Glutamatergic neuron (in vitro differentiated cells): ENCODE data around the gene ABI3. TPM values are rescaled to one million over a fixed set of nuclear protein-coding genes. Genes with fewer than 3 reads are reported as not detected.

Source experiments
- DNase-seq: peaks from one replicate; pipeline ENCODE4 v3.0.0; 2022
- H3K27ac Mint-ChIP-seq: one replicate; pipeline ENCODE4 v1.8.0; 2020; ENCODE audit warnings: mild to moderate bottlenecking, mixed read lengths, inconsistent platforms; ENCODE audit not compliant: unreplicated experiment
- H3K27me3 Mint-ChIP-seq: one replicate; pipeline ENCODE4 v1.8.0; 2020; ENCODE audit warnings: mild to moderate bottlenecking, moderate library complexity, mixed read lengths, inconsistent platforms; ENCODE audit not compliant: unreplicated experiment
- H3K36me3 Mint-ChIP-seq: one replicate; pipeline ENCODE4 v1.8.0; 2020; ENCODE audit warnings: mild to moderate bottlenecking, mixed read lengths, inconsistent platforms; ENCODE audit not compliant: unreplicated experiment
- H3K4me1 Mint-ChIP-seq: one replicate; pipeline ENCODE4 v1.8.0; 2020; ENCODE audit warnings: mild to moderate bottlenecking, low read depth, mixed read lengths, inconsistent platforms; ENCODE audit not compliant: unreplicated experiment
- H3K4me3 Mint-ChIP-seq: one replicate; pipeline ENCODE4 v1.8.0; 2020; ENCODE audit warnings: mild to moderate bottlenecking, mixed read lengths, inconsistent platforms; ENCODE audit not compliant: unreplicated experiment
- H3K9me3 Mint-ChIP-seq: one replicate; pipeline ENCODE4 v1.8.0; 2020; ENCODE audit warnings: mild to moderate bottlenecking, moderate library complexity, mixed read lengths, inconsistent platforms; ENCODE audit not compliant: unreplicated experiment
- total RNA-seq: library from RNA; stranded (reverse); fragmentation: NEBNext Ultra II Directional; extraction: Animal tissue kit (Norgen Biotek cat#: 25700); gene quantifications from one replicate; pipeline ENCODE4 v1.2.1, GENCODE V29; 2021; ENCODE audit not compliant: unreplicated experiment
- TF ChIP-seq, protein P1 (sequence below): fragments of 200-600 bp; sonication (generic); IDR thresholded peaks from one replicate; pipeline ENCODE4 v1.5.0; 2021; ENCODE audit not compliant: partially characterized antibody, unreplicated experiment

Gene ABI3
- total RNA-seq, 1 donor from 2014 or later = not detected

GRCh38 chr17:49252148-49252695, 41.7 kb downstream of the ABI3 start:
- TF ChIP-seq, protein P1, sequence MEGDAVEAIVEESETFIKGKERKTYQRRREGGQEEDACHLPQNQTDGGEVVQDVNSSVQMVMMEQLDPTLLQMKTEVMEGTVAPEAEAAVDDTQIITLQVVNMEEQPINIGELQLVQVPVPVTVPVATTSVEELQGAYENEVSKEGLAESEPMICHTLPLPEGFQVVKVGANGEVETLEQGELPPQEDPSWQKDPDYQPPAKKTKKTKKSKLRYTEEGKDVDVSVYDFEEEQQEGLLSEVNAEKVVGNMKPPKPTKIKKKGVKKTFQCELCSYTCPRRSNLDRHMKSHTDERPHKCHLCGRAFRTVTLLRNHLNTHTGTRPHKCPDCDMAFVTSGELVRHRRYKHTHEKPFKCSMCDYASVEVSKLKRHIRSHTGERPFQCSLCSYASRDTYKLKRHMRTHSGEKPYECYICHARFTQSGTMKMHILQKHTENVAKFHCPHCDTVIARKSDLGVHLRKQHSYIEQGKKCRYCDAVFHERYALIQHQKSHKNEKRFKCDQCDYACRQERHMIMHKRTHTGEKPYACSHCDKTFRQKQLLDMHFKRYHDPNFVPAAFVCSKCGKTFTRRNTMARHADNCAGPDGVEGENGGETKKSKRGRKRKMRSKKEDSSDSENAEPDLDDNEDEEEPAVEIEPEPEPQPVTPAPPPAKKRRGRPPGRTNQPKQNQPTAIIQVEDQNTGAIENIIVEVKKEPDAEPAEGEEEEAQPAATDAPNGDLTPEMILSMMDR = no peak
- Mint-ChIP-seq H3K36me3 (no peaks in the 10 kb centered on the region), H3K27me3 (no peaks in the 10 kb centered on the region), H3K4me3 (no peak overlapping the region), H3K4me1 (no peaks in the 10 kb centered on the region), H3K27ac (no peak overlapping the region), H3K9me3 (no peaks in the 10 kb centered on the region)
- no peak for DNase-seq

GRCh38 chr17:49254066-49254465, 43.6 kb downstream of the ABI3 start:
- H3K36me3 Mint-ChIP-seq = no peaks in the 10 kb centered on the region
- TF ChIP-seq, protein P1 = no peak
- no peaks in the 10 kb centered on the region for H3K9me3 Mint-ChIP-seq
- no peak for DNase-seq
- no peak overlapping the region for H3K4me3 Mint-ChIP-seq
- H3K27ac Mint-ChIP-seq = no peak overlapping the region
- no peaks in the 10 kb centered on the region for H3K27me3 Mint-ChIP-seq
- H3K4me1 Mint-ChIP-seq = no peaks in the 10 kb centered on the region

- TF ChIP-seq, protein P1 = no peak
- no peaks in the 10 kb centered on the region for H3K9me3 Mint-ChIP-seq
- H3K4me3 Mint-ChIP-seq = no peak overlapping the region
- H3K27ac Mint-ChIP-seq = no peak overlapping the region
- no peaks in the 10 kb centered on the region for H3K36me3 Mint-ChIP-seq
- H3K4me1 Mint-ChIP-seq = no peaks in the 10 kb centered on the region
- DNase-seq = no peak
- H3K27me3 Mint-ChIP-seq = no peaks in the 10 kb centered on the region
Measured at GRCh38 chr17:49255125-49255524, 44.6 kb downstream of the ABI3 start.

- peaks cover 3% of the 10 kb centered on the region for H3K9me3 Mint-ChIP-seq
- DNase-seq = no peak
- H3K4me3 Mint-ChIP-seq = no peak overlapping the region
- TF ChIP-seq, protein P1 = no peak
- H3K27ac Mint-ChIP-seq = no peak overlapping the region
- peaks cover 10% of the 10 kb centered on the region for H3K27me3 Mint-ChIP-seq
- H3K36me3 Mint-ChIP-seq = no peaks in the 10 kb centered on the region
- no peaks in the 10 kb centered on the region for H3K4me1 Mint-ChIP-seq
Measured at GRCh38 chr17:49258394-49258793, 47.9 kb downstream of the ABI3 start.

- Mint-ChIP-seq H3K9me3 (peaks cover 3% of the 10 kb centered on the region), H3K36me3 (no peaks in the 10 kb centered on the region), H3K4me3 (peak overlapping the region; percentile 80), H3K4me1 (no peaks in the 10 kb centered on the region), H3K27me3 (peaks cover 10% of the 10 kb centered on the region), H3K27ac (no peak overlapping the region)
- DNase-seq = no peak
- TF ChIP-seq, protein P1 = no peak
Measured at GRCh38 chr17:49259663-49260010, 49.1 kb downstream of the ABI3 start.
